22Rv1 (cell line): ENCODE measurements around the gene RD3L.

Source experiments
- H3K27ac ChIP-seq: fragments of 450-650 bp; 2 replicates; pipeline ENCODE4 v1.5.1; 2017
- CTCF ChIP-seq: fragments of 450-650 bp; IDR thresholded peaks from 2 replicates; pipeline ENCODE4 v1.5.1; 2017; ENCODE audit warnings: mild to moderate bottlenecking
- ZFX ChIP-seq: fragments of 450-650 bp; IDR thresholded peaks from 2 replicates; pipeline ENCODE4 v1.6.1; 2017; ENCODE audit warnings: antibody characterized with exemption, borderline replicate concordance

Gene RD3L

GRCh38 chr14:103941462-103941861 is 867 bp downstream of the RD3L start:
- H3K27ac ChIP-seq = no peak overlapping the region
- no peak for TF ChIP-seq CTCF
- TF ChIP-seq ZFX = no peak

GRCh38 chr14:103935102-103935501 is 7.2 kb downstream of the RD3L start:
- H3K27ac ChIP-seq = no peak overlapping the region
- TF ChIP-seq CTCF (no peak), ZFX (no peak)

GRCh38 chr14:103932791-103933490 is 9.4 kb downstream of the RD3L start:
- TF ChIP-seq CTCF (no peak), ZFX (no peak)
- no peak overlapping the region for H3K27ac ChIP-seq

- TF ChIP-seq ZFX (no peak), CTCF (no peak)
- no peak overlapping the region for H3K27ac ChIP-seq
Measured at GRCh38 chr14:103931422-103931821, 10.9 kb downstream of the RD3L start.

- TF ChIP-seq CTCF (no peak), ZFX (no peak)
- H3K27ac ChIP-seq = no peak overlapping the region
Measured at GRCh38 chr14:103930051-103930604, 12.2 kb downstream of the RD3L start.

GRCh38 chr14:103928011-103928890 is 14.1 kb downstream of the RD3L start, which contains the start of gene TDRD9:
TDRD9 (plus strand) TSS chr14:103928456; CDS start chr14:103928510, 54 bp downstream.
- H3K27ac ChIP-seq = no peak within 1 kb of the TSS
- no peak for TF ChIP-seq ZFX
- no peak for TF ChIP-seq CTCF

GRCh38 chr14:103927566-103927965 is 14.8 kb downstream of the RD3L start:
- no peak overlapping the region for H3K27ac ChIP-seq
- TF ChIP-seq CTCF (no peak), ZFX (no peak)
